Gastroesophageal sphincter (tissue), 4 donors: Measurements from ENCODE around the gene IQCB1. TPM values are rescaled to one million over a fixed set of nuclear protein-coding genes. Genes with fewer than 3 reads are reported as not detected.

ENCODE experiments used
- ATAC-seq: fragments of 150-250 bp; one replicate; pipeline ENCODE4 v1.9.1; 2016; ENCODE audit warnings: mild to moderate bottlenecking, moderate library complexity
- H3K27ac ChIP-seq, 4 donors: fragments of 200-600 bp; sonication (generic) in 3 of 4; 1 replicate in 3 of 4; 2 replicates in 1 of 4; pipeline ENCODE4 v1.5.1; 2016 to 2019
- H3K27me3 ChIP-seq: fragments of 200-600 bp; sonication (generic); one replicate; pipeline ENCODE4 v1.5.1; 2019
- H3K36me3 ChIP-seq, 2 donors: fragments of 200-600 bp; sonication (generic); one replicate each; pipeline ENCODE4 v1.5.1; 2019; ENCODE audit warnings: control low read depth in 1 of 2
- H3K4me1 ChIP-seq, 3 donors: fragments of 200-600 bp; sonication (generic); 1 replicate in 2 of 3; 2 replicates in 1 of 3; pipeline ENCODE4 v1.5.1; 2016 to 2019; ENCODE audit warnings: control low read depth in 2 of 3
- H3K4me3 ChIP-seq, 2 donors: fragments of 200-600 bp; sonication (generic); one replicate each; pipeline ENCODE4 v1.5.1; 2019; ENCODE audit warnings: mild to moderate bottlenecking in 1 of 2, moderate library complexity in 1 of 2
- H3K9me3 ChIP-seq, 3 donors: fragments of 200-600 bp; sonication (generic); one replicate each; pipeline ENCODE4 v1.5.1; 2017 to 2019; ENCODE audit warnings: control low read depth in 2 of 3
- EP300 ChIP-seq: sonication (generic); formaldehyde crosslinking; IDR thresholded peaks from one replicate; pipeline ENCODE4 v1.6.1; 2017; ENCODE audit warnings: antibody characterized with exemption, mild to moderate bottlenecking
- POLR2A ChIP-seq, 2 donors: fragments of 450-650 bp; IDR thresholded peaks; one replicate each; pipeline ENCODE4 v1.6.1; 2017; ENCODE audit warnings: antibody characterized with exemption in 2 of 2, mild to moderate bottlenecking in 2 of 2, moderate library complexity in 1 of 2
- POLR2AphosphoS5 ChIP-seq: sonication (generic); formaldehyde crosslinking; IDR thresholded peaks from one replicate; pipeline ENCODE4 v1.6.1; 2017; ENCODE audit warnings: antibody characterized with exemption
- WGBS, 2 donors: methylation state at CpG; one replicate each; pipeline ENCODE4 v1.1.5; 2018; ENCODE audit warnings: low coverage in 1 of 2; 5-methylcytosine and 5-hydroxymethylcytosine counted together
- total RNA-seq, 4 donors: library from RNA; depleted of rRNA; stranded (reverse); fragments of >200 nt; gene quantifications; one replicate each; pipeline ENCODE4 v1.1.0, GENCODE V29; 2016
- TF ChIP-seq, protein P1 (sequence below), 4 experiments: fragments of 200-600 bp in 2 of 4; fragments of 450-650 bp in 2 of 4; sonication (generic) in 1 of 4; IDR thresholded peaks; one replicate each; pipeline ENCODE4 v1.5.1; 2017 to 2019; ENCODE audit warnings: antibody characterized with exemption in 4 of 4, mild to moderate bottlenecking in 2 of 4, moderate library complexity in 2 of 4

IQCB1 gene
- total RNA-seq, 4 donors from 2014 or later, result 10.0 to 28.8 (median 17.6) TPM

DNA sequence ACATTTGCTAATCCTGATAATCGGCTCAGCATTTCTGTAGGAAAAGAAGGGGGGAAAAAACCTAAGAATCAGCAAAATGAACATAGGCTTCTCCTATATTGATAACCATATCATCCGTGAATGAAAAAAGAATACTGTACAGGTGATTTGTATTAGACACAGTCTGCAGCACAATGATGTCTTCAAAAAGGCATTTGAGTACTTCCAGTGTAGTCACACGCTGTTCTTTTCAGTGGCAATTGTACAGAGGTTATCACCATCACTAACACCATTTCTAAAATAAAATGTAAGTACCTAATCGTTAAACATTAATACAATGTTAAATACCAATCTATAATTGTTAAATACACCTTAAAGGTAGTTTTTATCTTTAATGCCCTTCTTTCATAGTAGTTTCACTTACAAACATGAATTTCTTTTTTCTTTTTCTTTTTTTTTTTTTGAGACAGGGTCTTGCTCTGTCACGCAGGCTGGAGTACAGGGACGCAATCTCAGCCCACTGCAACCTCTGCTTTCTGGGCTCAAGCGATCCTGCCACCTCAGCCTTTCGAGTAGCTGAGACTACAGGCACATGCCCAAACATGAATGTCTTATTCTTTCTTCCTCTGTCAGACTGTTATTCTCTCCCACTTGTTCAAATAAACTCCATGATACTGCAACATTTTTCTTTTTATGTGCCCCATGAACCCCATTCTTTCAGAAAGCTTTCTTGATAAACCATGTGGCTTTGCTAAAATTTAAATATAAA is 103.7 kb downstream of the IQCB1 start:
- Histone ChIP-seq H3K36me3 (peaks cover 6 to 35% of the 10 kb centered on the region in 2 donors), H3K4me1 (peaks cover 0 to 36% (median 0%) of the 10 kb centered on the region in 3 donors), H3K27me3 (no peaks in the 10 kb centered on the region), H3K9me3 (no peaks in the 10 kb centered on the region), H3K27ac (no peak overlapping the region), H3K4me3 (no peak overlapping the region)
- TF ChIP-seq EP300, result no peak
- TF ChIP-seq POLR2AphosphoS5, result no peak
- TF ChIP-seq POLR2A (IDR thresholded peaks at IDR 0.05), result no peak
- TF ChIP-seq, protein P1, sequence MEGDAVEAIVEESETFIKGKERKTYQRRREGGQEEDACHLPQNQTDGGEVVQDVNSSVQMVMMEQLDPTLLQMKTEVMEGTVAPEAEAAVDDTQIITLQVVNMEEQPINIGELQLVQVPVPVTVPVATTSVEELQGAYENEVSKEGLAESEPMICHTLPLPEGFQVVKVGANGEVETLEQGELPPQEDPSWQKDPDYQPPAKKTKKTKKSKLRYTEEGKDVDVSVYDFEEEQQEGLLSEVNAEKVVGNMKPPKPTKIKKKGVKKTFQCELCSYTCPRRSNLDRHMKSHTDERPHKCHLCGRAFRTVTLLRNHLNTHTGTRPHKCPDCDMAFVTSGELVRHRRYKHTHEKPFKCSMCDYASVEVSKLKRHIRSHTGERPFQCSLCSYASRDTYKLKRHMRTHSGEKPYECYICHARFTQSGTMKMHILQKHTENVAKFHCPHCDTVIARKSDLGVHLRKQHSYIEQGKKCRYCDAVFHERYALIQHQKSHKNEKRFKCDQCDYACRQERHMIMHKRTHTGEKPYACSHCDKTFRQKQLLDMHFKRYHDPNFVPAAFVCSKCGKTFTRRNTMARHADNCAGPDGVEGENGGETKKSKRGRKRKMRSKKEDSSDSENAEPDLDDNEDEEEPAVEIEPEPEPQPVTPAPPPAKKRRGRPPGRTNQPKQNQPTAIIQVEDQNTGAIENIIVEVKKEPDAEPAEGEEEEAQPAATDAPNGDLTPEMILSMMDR (IDR thresholded peaks at IDR 0.05), result no peak
- no peak for ATAC-seq
- 72 to 89% methylated on average over 8 of the region's 8 CpGs for WGBS, 2 donors

DNA sequence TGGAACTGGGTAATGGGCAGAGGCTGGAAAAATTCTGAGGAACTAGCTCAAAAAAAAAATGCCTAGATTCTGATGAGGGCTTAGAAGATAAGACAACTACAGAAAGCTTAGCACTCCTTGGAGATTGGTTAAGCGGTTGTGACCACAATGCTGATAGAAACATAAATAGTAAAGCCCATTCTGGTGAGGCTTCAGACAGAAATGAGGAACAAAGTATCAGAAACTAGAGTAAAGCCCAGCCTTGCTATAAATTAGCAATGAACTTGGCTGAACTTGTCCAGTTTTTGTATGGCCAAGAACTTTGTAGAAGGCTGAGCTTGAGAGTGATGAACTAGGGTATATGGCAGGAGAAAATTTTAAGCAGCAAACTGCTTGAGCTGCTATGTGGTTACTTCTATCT is 110.7 kb downstream of the IQCB1 start:
- Histone ChIP-seq H3K4me1 (no peaks in the 10 kb centered on the region), H3K27me3 (no peaks in the 10 kb centered on the region), H3K4me3 (no peak overlapping the region), H3K9me3 (no peaks in the 10 kb centered on the region), H3K36me3 (peaks cover 17 to 94% of the 10 kb centered on the region in 2 donors), H3K27ac (no peak overlapping the region)
- TF ChIP-seq, protein P1 (IDR thresholded peaks at IDR 0.05), result no peak
- TF ChIP-seq POLR2A (IDR thresholded peaks at IDR 0.05) (no peak), EP300 (no peak), POLR2AphosphoS5 (no peak)
- no peak for ATAC-seq
- WGBS, 2 donors, result 86 to 100% methylated on average over 1 of the region's 1 CpG

DNA sequence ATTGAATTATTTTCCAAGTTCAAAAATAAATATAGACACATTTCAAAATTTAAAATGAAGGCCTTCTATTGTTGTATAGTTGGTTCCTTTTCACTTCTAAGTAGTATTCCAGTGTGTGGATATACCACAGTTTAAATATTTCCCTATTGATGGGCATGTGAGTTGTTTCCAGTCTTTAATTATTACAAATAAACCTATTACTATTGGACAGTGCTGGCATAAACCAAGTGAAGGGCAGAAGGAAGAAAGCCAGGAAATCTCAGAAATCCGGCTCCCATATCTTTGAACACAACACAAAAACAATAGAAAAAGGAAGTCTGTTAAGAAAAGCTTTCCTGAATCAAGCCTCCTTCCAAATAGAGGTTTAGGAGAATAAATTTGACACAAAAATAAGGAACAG is 111.4 kb downstream of the IQCB1 start:
- H3K36me3 ChIP-seq, result peaks cover 19 to 94% of the 10 kb centered on the region in 2 donors
- WGBS, 2 donors, result 82 to 86% methylated on average over 1 of the region's 1 CpG
- no peak for ATAC-seq

DNA sequence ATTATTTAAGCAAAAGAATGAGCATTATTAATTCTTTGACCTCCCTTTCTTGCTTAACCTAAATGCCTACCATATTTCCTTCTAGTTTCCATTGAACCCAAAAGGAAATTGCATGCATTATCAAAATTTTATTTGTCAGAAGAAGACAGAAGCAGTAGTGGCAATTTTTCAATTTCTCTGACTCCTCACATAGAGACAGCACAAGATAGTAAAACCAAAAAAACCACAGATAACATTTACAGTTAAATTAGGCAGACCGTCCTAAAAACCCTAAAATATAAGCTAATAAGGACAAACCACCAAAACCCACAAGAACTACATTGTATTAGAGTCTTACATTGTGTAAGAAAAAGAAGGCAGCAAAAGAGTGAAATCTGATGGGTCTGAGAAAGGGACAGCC is 112.4 kb downstream of the IQCB1 start:
- Histone ChIP-seq H3K9me3 (no peaks in the 10 kb centered on the region), H3K27me3 (no peaks in the 10 kb centered on the region), H3K4me3 (no peak overlapping the region), H3K27ac (no peak overlapping the region), H3K4me1 (no peaks in the 10 kb centered on the region), H3K36me3 (peaks cover 29 to 96% of the 10 kb centered on the region in 2 donors)
- no peak for ATAC-seq
- TF ChIP-seq, protein P1 (IDR thresholded peaks at IDR 0.05), result no peak
- TF ChIP-seq POLR2AphosphoS5 (no peak), POLR2A (IDR thresholded peaks at IDR 0.05) (no peak), EP300 (no peak)
- 89 to 100% methylated on average over 1 of the region's 1 CpG for WGBS, 2 donors

More for the DNA sequence above, 111.4 kb downstream of the IQCB1 start:
- H3K27me3 ChIP-seq, result no peaks in the 10 kb centered on the region
- no peak overlapping the region for H3K27ac ChIP-seq
- H3K4me3 ChIP-seq, result no peak overlapping the region
- no peaks in the 10 kb centered on the region for H3K9me3 ChIP-seq
- TF ChIP-seq, protein P1 (IDR thresholded peaks at IDR 0.05), result no peak
- no peak for TF ChIP-seq POLR2A (IDR thresholded peaks at IDR 0.05)
- no peak for TF ChIP-seq POLR2AphosphoS5
- no peak for TF ChIP-seq EP300
- H3K4me1 ChIP-seq, result no peaks in the 10 kb centered on the region

DNA sequence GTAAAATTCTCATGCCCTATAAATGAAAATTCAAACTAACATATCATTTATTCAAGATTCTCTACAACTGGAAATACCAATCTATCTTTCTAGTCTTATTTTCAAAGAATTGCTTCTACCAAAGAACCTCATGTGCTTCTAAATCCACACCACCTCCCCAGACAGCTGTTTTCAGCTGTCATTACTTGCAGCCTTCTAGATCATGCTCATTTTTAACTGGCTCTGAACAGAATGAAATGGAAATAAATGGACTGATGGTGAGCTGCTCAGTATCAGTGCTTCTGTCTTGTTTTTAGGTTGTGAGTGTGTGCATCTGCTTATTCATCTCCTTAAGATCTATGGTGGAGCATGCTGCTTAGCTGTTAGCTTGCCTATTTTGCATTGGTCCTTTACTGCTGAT is 114.7 kb downstream of the IQCB1 start:
- H3K4me3 ChIP-seq, result no peak overlapping the region
- H3K9me3 ChIP-seq, result no peaks in the 10 kb centered on the region
- ATAC-seq, result no peak
- TF ChIP-seq POLR2A (IDR thresholded peaks at IDR 0.05), result no peak
- no peak for TF ChIP-seq POLR2AphosphoS5
- no peak for TF ChIP-seq EP300
- TF ChIP-seq, protein P1 (IDR thresholded peaks at IDR 0.05), result no peak
- no peaks in the 10 kb centered on the region for H3K27me3 ChIP-seq
- H3K36me3 ChIP-seq, result peaks cover 30 to 98% of the 10 kb centered on the region in 2 donors
- no peak overlapping the region for H3K27ac ChIP-seq
- H3K4me1 ChIP-seq, result no peaks in the 10 kb centered on the region
